ENCODE results near the gene PIP5KL1. TPM values are rescaled to one million over a fixed set of nuclear protein-coding genes. Genes with fewer than 3 reads are reported as not detected.

The PIP5KL1 gene
- total RNA-seq, 1 donor from 2014 or later: 1.2 TPM

GRCh38 chr9:127907867-127908659 lies 22.5 kb downstream of the PIP5KL1 start:
- Mint-ChIP-seq H3K27ac (peak overlapping the region; percentile 44), H3K27me3 (ENCODE audit: insufficient read depth) (no peaks in the 10 kb centered on the region), H3K9me3 (no peaks in the 10 kb centered on the region), H3K36me3 (ENCODE audit: low read depth) (peaks cover 18% of the 10 kb centered on the region), H3K4me3 (no peak overlapping the region), H3K4me1 (ENCODE audit: low read depth) (peaks cover 58% of the 10 kb centered on the region)
- DNase-seq (ENCODE audit: low spot score): no peak
- intact Hi-C loops (cut with micrococcal nuclease): loop anchor here (10.0 kb wide), 1 partner anchor 333 kb away; no protein-coding TSS in a partner anchor

DNA sequence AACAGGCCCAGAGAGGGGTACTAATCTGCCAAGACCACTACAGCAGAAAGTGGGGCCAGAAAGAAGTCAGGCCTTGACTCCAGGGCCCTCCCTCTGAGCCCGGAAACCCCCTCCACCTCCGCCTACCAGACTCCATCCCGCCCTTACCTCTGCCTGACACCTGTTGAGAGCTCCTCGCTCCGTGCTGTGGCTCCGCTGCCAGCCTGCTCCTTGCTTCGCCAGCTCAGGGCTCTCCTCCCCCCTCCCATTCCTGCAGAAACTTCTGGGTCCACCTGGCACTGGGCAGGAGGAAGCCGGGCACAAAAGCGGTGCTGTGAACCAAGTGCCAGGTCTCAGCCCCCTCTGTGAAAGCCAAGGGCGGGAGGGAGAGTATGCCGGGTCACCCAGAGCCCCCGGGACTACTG lies 24.8 kb downstream of the PIP5KL1 start:
- H3K36me3 Mint-ChIP-seq (ENCODE audit: low read depth): peaks cover 11% of the 10 kb centered on the region
- peak overlapping the region; percentile 93 for H3K4me3 Mint-ChIP-seq
- H3K27me3 Mint-ChIP-seq (ENCODE audit: insufficient read depth): no peaks in the 10 kb centered on the region
- H3K27ac Mint-ChIP-seq: peak overlapping the region; percentile 100
- intact Hi-C loops (cut with micrococcal nuclease): loop anchor here (1.0 to 10.0 kb wide), 3 partner anchors 10 to 331 kb away; partner anchors contain the start of gene TOR2A
- peak; percentile 60 for DNase-seq (ENCODE audit: low spot score)
- no peaks in the 10 kb centered on the region for H3K9me3 Mint-ChIP-seq
- peaks cover 51% of the 10 kb centered on the region for H3K4me1 Mint-ChIP-seq (ENCODE audit: low read depth)

GRCh38 chr9:127905004-127905728 lies 25.4 kb downstream of the PIP5KL1 start:
- DNase-seq (ENCODE audit: low spot score): peak; percentile 42
- intact Hi-C loops (cut with micrococcal nuclease): loop anchor here (10.0 kb wide), 1 partner anchor 330 kb away; no protein-coding TSS in a partner anchor
- peaks cover 47% of the 10 kb centered on the region for H3K4me1 Mint-ChIP-seq (ENCODE audit: low read depth)

DNA sequence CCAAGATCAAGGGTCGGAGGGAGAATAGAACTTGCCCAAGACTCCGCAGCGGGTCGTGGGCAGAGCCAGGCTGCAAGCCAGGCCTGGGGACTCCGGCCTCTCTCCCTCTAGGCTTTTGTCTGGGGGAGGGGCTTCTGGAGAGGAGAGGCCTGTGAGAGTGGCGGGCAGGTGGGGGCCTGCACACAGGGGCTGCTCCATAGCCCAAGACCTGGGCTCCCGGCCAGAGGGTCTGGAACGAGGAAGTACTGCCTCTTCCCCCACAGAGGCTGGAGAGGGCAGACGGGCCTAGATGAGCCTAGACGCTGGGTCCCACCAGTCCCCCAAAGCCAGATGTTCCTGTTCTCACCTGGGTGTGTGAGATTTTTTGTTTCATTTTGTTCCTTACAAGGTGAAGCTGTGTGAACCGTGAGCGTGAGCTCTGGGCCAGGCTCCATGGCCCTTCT lies 26.0 kb downstream of the PIP5KL1 start:
- Mint-ChIP-seq H3K4me1 (ENCODE audit: low read depth) (peaks cover 47% of the 10 kb centered on the region), H3K27me3 (ENCODE audit: insufficient read depth) (no peaks in the 10 kb centered on the region)
- intact Hi-C loops (cut with micrococcal nuclease): loop anchor here (10.0 kb wide), 1 partner anchor 330 kb away; no protein-coding TSS in a partner anchor

More at GRCh38 chr9:127905004-127905728, 25.4 kb downstream of the PIP5KL1 start:
- Mint-ChIP-seq H3K4me3 (peak overlapping the region; percentile 93), H3K27ac (peak overlapping the region; percentile 100), H3K27me3 (ENCODE audit: insufficient read depth) (no peaks in the 10 kb centered on the region), H3K36me3 (ENCODE audit: low read depth) (peaks cover 9% of the 10 kb centered on the region), H3K9me3 (no peaks in the 10 kb centered on the region)

DNA sequence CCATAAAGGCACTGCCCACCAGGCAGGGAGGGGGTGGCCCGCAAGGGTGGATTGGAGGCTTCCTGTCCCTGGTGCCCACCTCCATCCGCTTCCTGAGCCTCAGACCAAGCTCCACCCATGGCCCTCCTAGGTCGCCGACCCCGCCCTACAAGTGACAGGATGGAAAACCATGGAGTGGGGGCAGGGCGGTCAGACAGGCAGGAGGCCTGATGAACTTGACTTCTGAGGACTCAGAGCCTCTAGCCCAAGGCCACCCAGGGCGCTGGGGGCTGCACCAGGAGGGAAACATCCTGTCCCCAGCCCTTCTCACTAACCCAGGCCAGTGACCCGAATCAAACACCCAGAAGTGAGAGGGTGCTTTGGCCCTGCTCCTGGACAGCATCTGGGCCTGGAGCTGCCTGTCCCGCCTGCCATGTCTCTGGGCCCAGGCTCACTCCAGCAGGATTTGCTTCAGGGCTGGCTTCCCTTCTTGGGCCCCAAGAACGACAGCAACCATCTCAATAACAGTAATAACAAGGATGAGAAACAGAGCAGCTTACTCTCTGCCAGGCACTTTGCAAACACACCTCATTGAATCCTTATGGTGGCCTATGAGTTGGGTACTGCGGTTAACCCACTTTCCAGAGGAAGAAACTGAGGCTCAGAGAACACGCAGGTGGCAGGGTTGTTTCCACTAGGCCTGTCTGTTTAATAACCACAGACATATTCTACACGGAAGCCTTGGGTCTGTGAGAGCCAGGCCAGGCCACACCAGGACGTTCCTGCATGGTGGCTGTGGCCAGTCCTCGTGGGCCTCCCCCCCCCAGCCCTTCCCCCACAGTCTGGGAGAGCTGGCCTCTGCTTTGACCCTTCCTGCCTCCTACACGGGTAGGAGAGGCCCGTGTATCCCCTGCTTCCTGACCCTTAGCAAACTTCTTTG lies 26.8 kb downstream of the PIP5KL1 start:
- intact Hi-C loops (cut with micrococcal nuclease): loop anchor here (1.0 to 10.0 kb wide), 4 partner anchors 7 to 329 kb away; partner anchors contain the start of genes CDK9 and ST6GALNAC4
- Mint-ChIP-seq H3K27ac (peak overlapping the region; percentile 100), H3K4me1 (ENCODE audit: low read depth) (peaks cover 47% of the 10 kb centered on the region), H3K36me3 (ENCODE audit: low read depth) (peaks cover 7% of the 10 kb centered on the region), H3K27me3 (ENCODE audit: insufficient read depth) (no peaks in the 10 kb centered on the region), H3K9me3 (no peaks in the 10 kb centered on the region), H3K4me3 (peak overlapping the region; percentile 93)
- peak; percentile 83 for DNase-seq (ENCODE audit: low spot score)

More for the DNA sequence above, 26.0 kb downstream of the PIP5KL1 start:
- H3K4me3 Mint-ChIP-seq: peak overlapping the region; percentile 93
- DNase-seq (ENCODE audit: low spot score): no peak
- peak overlapping the region; percentile 100 for H3K27ac Mint-ChIP-seq
- H3K9me3 Mint-ChIP-seq: no peaks in the 10 kb centered on the region
- H3K36me3 Mint-ChIP-seq (ENCODE audit: low read depth): peaks cover 7% of the 10 kb centered on the region

GRCh38 chr9:127899128-127899943 lies 31.2 kb downstream of the PIP5KL1 start, which contains the start of gene ST6GALNAC6:
Gene ST6GALNAC6 (minus strand): TSS chr9:127899603. CDS start chr9:127897981, 1,622 bp downstream.
- peaks cover 35% of the 10 kb centered on the region for H3K36me3 Mint-ChIP-seq (ENCODE audit: low read depth)
- peak within 1 kb of the TSS; percentile 87 for H3K27ac Mint-ChIP-seq
- H3K4me1 Mint-ChIP-seq (ENCODE audit: low read depth): peaks cover 30% of the 10 kb centered on the region
- intact Hi-C loops (cut with micrococcal nuclease): no loop called here
- peak; percentile 70 for DNase-seq (ENCODE audit: low spot score)
- peaks cover 9% of the 10 kb centered on the region for H3K9me3 Mint-ChIP-seq
- peak within 1 kb of the TSS; percentile 90 for H3K4me3 Mint-ChIP-seq
- H3K27me3 Mint-ChIP-seq (ENCODE audit: insufficient read depth): no peaks in the 10 kb centered on the region

GRCh38 chr9:127898433-127899127 lies 32.0 kb downstream of the PIP5KL1 start:
- no peak for DNase-seq (ENCODE audit: low spot score)
- H3K9me3 Mint-ChIP-seq: peaks cover 14% of the 10 kb centered on the region
- intact Hi-C loops (cut with micrococcal nuclease): no loop called here
- H3K36me3 Mint-ChIP-seq (ENCODE audit: low read depth): peaks cover 39% of the 10 kb centered on the region
- H3K27ac Mint-ChIP-seq: peak overlapping the region; percentile 87
- H3K4me1 Mint-ChIP-seq (ENCODE audit: low read depth): peaks cover 29% of the 10 kb centered on the region
- peak overlapping the region; percentile 90 for H3K4me3 Mint-ChIP-seq
- no peaks in the 10 kb centered on the region for H3K27me3 Mint-ChIP-seq (ENCODE audit: insufficient read depth)

DNA sequence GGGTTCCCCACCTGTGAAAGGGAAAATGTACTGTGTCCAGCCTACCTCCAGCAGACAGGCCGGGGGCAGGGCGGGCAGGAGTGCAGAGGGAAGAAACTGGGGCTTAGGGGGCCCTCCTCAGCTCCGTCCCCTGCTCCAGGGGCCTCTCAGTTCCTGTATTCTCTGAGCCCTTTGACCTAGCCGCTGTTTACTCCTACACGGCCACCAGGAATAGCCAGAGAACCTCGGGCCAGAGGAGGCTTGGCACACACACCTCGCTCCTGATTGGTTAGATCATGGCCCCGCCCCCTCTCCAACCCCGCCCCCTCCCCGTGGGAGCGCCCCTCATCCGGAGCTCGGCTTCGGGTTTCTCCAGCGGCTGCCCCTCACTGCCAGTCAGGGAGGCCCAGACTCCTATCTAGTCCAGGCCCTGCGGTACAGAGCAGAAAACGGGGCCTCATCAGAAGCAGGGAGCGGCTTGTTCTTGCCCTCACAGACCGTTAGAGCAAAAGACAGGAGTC lies 33.3 kb downstream of the PIP5KL1 start:
- H3K27me3 Mint-ChIP-seq (ENCODE audit: insufficient read depth): no peaks in the 10 kb centered on the region
- intact Hi-C loops (cut with micrococcal nuclease): no loop called here
- peaks cover 51% of the 10 kb centered on the region for H3K36me3 Mint-ChIP-seq (ENCODE audit: low read depth)
- H3K9me3 Mint-ChIP-seq: peaks cover 14% of the 10 kb centered on the region
- H3K4me1 Mint-ChIP-seq (ENCODE audit: low read depth): peaks cover 31% of the 10 kb centered on the region
- H3K27ac Mint-ChIP-seq: no peak overlapping the region
- H3K4me3 Mint-ChIP-seq: peak overlapping the region; percentile 42
- DNase-seq (ENCODE audit: low spot score): no peak

DNA sequence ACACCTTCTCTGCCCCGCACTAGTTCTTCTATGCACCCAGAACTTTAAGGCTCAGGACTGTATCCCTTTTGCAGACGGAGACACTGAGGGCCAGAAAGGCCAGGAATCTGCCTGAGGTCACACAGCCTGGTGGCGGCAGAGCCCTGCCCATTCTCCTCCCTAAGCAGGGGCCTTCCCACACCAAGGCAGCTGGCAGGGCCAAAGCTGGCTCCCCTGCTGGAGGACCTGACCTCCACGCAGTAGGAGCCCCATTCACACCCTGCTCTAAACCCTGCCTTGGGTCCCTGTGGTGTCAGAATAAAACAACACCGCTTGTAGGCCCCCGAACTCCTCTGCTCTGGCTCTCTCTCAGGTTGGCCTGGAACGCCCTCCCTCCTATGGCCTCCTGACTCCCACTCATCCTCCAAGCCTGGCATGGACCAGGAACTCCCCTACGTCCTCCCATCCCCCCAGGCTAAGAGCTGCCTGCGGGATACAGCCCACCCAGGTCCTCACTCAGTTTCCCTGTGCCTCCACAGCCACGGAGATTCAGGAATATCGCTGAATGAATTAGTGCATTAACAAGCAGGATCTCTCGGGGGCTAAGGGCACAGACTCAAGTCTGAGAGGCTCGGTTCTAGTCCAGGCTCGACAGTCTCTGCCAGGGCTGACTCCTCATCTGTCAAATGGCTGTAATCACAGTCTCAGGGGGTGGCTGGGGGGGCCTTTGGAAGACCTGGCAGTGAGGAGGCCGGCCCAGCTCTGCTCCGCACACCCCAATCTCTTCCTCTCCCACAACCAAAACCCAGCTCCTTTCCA lies 34.0 kb downstream of the PIP5KL1 start:
- peaks cover 29% of the 10 kb centered on the region for H3K4me1 Mint-ChIP-seq (ENCODE audit: low read depth)
- H3K36me3 Mint-ChIP-seq (ENCODE audit: low read depth): peaks cover 52% of the 10 kb centered on the region
- intact Hi-C loops (cut with micrococcal nuclease): no loop called here
- H3K9me3 Mint-ChIP-seq: peaks cover 14% of the 10 kb centered on the region
- H3K27ac Mint-ChIP-seq: no peak overlapping the region
- DNase-seq (ENCODE audit: low spot score): no peak
- no peak overlapping the region for H3K4me3 Mint-ChIP-seq
- no peaks in the 10 kb centered on the region for H3K27me3 Mint-ChIP-seq (ENCODE audit: insufficient read depth)

- Mint-ChIP-seq H3K27ac (no peak overlapping the region), H3K4me1 (ENCODE audit: low read depth) (peaks cover 25% of the 10 kb centered on the region), H3K27me3 (ENCODE audit: insufficient read depth) (no peaks in the 10 kb centered on the region), H3K36me3 (ENCODE audit: low read depth) (peaks cover 54% of the 10 kb centered on the region), H3K9me3 (peaks cover 14% of the 10 kb centered on the region), H3K4me3 (no peak overlapping the region)
- intact Hi-C loops (cut with micrococcal nuclease): no loop called here
- DNase-seq (ENCODE audit: low spot score): no peak
These were observed 34.8 kb downstream of the PIP5KL1 start for GRCh38 chr9:127895811-127896210.

Measured in activated T-helper 1 cell treated with anti-CD3 and anti-CD28 coated beads, Interleukin-12 subunit alpha, Interleukin-12 subunit beta, Interleukin-2, Interleukin-4 antibody, amounts not matched to agents 30 ng/mL and 10 ng/mL and 1 ng/mL, durations not matched to agents 14 hours and 24 hours and 36 hours (primary cell).